ENCODE data around the gene ACAD8.
"Not testable (repeated sequence)": the region's sequence is repeated elsewhere in the genome, so short reads cannot be mapped to it uniquely, and the experiment has no call there.

Gene ACAD8

GRCh38 chr11:134240592-134240991 is 12.8 kb upstream of the ACAD8 start:
- DNase-seq: no peak

DNA sequence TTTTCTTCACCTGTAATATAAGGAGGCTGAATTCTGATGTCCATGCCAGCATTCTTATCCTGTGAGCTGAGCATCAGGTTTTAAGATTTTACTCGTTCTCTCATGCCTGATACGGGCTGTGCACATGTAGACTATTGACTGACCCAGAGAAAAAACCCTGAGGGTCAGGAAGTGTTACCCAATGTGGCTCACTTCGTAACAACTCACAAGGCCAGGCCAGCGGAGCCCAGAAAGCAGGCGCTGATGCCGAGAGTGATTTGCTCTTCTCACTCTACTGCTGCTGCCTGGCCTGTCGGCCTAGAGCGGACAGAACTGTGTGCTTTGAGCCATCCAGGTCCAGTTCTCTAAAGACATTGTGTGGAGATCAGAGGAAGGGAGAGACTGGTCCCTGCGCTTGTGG is 11.0 kb upstream of the ACAD8 start:
- no peak for DNase-seq

DNA sequence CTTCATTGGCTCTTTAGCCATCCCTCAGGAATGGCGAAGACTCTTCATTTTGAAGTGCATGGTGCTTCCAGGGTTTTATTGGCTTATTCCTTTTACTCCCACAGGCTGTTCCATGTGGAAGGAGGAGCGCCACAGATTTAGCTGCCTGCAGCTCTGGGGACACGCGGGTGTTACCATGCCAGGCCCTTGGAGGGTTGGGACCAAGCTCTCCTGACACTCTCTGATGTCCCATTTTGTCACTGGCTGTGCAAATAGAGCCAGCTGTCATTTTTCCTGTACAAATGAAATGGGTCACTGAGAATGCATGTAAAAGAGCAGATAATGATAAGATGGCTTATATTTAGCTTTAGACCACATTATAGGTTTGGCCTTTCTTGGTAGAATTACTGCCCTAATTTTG is 9.5 kb upstream of the ACAD8 start:
- no peak for DNase-seq

- DNase-seq: no peak
These were observed 8.8 kb upstream of the ACAD8 start for GRCh38 chr11:134244593-134244992.

DNA sequence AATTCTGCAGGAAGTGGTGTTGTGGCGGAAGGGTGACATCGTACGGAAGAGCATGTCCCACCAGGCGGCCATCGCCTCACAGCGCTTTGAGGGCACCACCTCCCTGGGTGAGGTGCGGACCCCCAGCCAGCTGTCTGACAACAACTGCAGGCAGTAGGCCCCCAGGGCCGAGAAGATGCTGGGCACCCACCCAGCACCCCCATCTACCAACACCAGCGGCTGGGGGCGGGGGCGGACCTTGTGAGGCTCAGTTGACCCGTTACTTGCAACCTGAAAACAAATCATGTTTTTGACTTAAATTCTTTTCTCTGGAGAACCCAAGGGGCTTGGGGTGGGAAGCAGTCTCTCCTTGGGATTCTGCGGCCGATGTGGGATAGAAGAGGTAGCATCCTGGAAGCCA is 7.9 kb upstream of the ACAD8 start:
- DNase-seq: no peak

DNA sequence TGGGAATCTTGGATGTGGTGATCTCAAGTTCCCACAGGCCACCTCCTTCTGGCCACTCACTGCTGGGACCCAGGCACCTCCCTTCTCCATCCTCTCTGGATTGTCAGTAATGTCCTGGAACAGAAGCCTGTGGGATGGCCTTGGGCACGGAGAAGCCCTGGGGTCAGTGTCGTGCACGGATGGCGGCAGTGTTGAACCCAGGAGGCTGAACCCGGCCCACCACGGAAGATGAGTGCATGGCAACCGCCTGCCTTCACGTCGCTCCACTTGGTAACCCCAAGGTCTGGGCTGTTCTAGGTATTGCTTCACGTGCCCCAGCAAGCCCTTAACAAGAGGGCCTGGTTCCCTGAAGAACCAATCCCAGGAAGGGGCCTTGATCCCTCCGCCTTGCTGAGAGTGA is 7.3 kb upstream of the ACAD8 start:
- DNase-seq: no peak

DNA sequence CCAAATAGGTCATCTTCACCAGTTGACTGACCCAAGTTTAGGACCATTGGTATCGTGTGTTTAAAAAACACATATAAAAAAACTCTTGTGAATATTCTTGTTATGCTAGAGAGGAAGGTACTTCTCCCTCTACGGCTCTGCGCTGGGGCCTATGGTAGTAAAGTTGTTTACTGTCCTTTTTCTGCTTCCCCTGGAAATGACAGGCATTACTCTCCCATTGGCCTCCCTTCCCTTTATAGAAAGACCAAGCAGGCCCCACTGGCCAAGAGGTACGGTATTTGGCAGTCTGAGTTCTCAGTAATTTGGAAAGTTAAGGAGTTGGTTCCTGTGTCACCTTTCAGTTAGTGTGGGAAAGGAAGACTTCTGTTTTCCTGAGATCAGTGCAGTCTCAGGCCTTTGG is 6.7 kb upstream of the ACAD8 start:
- no peak for DNase-seq

- DNase-seq: no peak
These were observed 4.4 kb upstream of the ACAD8 start for GRCh38 chr11:134248910-134249480.

DNA sequence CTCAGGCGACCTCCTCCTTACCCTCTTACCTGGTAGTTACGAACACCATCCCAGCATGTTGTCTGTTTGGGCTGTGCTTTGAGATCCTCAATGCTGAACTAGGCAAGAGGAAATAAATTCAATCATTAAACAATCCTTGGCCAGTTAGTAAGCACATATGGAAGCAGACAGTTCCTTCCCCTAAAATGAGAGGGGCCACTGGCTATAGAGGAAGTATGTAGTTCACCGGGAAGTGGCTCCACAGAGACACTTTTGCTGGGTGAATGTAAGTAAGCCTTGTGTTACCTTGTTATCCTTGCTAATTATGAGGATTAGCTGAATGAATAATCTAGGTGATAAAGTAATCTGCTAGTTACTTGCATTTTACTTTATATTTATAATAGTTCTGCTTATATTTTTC is 3.1 kb upstream of the ACAD8 start:
- no peak for DNase-seq

DNA sequence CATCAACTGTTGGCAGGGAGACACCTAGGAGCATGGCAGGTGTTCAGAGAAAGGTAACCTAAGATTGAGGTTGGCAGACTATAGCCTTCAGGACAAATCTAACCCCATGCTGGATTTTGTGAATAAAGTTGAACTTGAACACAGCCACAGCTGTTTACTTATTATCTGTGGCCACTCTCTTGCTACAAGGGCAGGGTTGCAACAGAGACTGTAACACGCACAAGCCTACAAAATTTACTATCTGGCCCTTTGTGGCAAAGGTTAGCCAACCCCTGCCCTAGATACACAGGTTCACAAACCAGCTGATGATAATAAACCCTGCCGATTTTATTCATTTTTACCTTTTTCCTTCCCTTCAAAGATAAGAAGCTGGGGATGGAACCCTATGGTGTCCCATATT is 2.7 kb upstream of the ACAD8 start:
- DNase-seq: no peak

- peak; percentile 42 for DNase-seq
These were observed 801 bp upstream of the ACAD8 start for GRCh38 chr11:134252346-134253187.

DNA sequence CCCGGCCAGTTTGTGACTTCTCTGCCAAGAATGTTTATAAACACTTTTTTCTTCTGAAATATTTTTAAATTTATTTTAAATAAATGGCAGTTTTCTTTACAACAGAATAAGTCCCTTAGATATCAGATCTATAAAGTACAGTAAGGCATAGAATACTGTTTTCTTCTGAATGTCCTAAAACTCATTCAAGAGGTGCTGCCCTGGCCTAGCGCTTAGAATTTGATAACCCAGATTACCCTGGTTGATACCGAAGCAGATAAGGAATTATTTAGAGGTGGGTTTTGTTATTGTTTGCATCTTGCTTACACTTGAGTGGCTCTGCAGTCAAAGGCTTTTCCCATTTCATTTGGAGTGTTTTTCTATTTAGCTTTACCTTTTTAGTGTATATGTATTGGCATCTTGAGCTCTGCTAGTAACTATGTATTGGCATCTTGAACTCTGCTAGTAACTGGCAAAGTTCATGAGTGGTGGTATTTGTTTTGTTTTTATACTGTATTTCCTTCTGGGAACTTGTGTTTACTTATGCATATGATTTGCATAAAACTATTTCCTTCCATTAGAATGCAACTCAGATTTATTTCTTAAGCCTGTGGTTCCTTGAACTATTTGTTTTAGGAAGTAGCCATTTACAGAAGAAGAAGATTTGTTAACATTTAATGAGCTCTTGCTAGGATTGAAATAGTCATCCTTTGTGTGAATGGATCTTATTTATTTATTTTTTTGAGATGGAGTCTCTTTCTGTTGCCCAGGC is 1.2 kb downstream of the ACAD8 start:
- no peak for DNase-seq

- not testable (repeated sequence) for DNase-seq
These were observed 1.8 kb downstream of the ACAD8 start for GRCh38 chr11:134255184-134255561.

DNA sequence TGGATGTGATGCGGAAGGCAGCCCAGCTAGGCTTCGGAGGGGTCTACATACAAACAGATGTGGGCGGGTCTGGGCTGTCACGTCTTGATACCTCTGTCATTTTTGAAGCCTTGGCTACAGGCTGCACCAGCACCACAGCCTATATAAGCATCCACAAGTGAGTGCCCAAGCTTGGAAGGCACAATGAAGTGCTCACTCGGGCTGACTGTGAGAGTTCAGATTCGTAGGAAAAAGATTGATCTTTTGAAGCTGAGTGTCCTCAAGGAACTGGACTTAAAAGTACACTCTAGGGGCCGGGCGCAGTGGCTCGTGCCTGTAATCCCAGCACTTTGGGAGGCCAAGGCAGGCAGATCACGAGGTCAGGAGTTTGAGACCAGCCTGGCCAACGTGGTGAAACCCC is 3.7 kb downstream of the ACAD8 start:
- no peak for DNase-seq

- no peak for DNase-seq
These were observed 5.2 kb downstream of the ACAD8 start for GRCh38 chr11:134258577-134258976.

- DNase-seq: no peak
These were observed 7.1 kb downstream of the ACAD8 start for GRCh38 chr11:134260503-134260902.

GRCh38 chr11:134260983-134261382 is 7.6 kb downstream of the ACAD8 start:
- DNase-seq: no peak

DNA sequence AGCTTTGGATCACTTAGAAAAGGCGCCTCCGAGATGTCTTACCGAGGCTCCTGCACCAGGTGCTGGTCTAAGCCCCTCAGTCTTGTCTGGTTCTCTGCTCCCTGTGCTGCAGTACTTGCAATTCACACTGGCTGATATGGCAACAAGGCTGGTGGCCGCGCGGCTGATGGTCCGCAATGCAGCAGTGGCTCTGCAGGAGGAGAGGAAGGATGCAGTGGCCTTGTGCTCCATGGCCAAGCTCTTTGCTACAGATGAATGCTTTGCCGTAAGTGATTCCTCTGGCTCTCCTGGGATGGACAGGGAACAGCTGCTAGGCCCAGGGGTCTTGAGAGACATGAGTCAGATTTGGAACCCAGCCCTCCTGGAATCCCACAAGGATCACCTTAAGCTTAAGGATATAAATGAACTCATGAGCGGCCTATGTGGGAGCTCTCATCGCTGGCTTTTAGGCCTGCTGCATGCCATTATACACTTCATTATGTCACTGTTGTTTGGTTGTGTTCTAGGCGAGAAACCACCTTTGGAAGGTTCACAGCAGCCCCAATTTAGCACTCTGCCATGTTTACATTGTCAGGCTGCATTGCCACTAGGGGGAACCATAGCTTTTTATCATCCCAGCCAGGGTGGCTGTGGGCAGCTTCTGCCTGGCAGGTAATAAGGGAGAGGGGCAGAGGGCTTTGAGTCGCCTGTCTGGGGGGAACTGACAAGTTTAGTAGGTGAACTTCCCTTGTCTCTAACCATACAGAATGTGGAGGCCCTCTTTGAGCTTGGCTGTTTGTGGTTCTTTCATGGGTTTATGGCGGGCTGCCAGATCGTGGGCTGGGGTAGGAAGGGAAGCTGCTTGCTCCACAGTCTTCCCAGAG is 8.5 kb downstream of the ACAD8 start:
- no peak for DNase-seq

GRCh38 chr11:134264966-134265764 is 11.8 kb downstream of the ACAD8 start:
- no peak for DNase-seq

- DNase-seq: no peak
These were observed 13.1 kb downstream of the ACAD8 start for GRCh38 chr11:134266440-134266839.

DNA sequence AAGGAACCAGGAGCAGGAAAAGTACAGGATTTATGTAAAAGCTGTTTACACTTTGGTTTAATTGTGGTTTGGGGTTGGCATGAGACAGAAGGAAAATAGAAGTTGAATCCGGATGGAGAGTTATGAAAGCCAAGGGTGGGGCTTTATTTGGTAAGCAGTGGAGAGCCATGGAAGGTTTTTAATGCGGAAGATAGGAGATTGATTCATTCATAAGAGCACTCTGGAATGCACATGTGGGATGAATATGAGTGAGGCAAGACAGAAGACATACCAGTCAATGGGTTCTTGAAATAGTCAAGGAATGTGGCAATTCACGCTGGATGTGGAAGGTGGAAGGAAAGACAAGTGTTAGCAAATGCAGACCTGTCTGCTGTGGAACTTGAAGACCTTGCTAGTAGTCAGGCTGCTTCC is 13.5 kb downstream of the ACAD8 start:
- DNase-seq: no peak

GRCh38 chr11:134267461-134267860 is 14.1 kb downstream of the ACAD8 start:
- no peak for DNase-seq

Data from NCI-H2227 treated with DMSO at 0.1 percent for 48 hours (cell line).